Adipocyte (in vitro differentiated cells): ENCODE data around the gene GPC1.

ENCODE experiments used
- DNase-seq: peaks from one replicate; pipeline ENCODE4 v3.0.0-alpha.2; 2015; ENCODE audit warnings: low read depth
- H3K27me3 ChIP-seq: replicated peaks from 2 replicates; pipeline ENCODE4 v1.7.0; 2013; ENCODE audit warnings: mild to moderate bottlenecking, low read length, moderate library complexity; ENCODE audit not compliant: control insufficient read depth, insufficient read depth
- H3K36me3 ChIP-seq: 2 replicates; pipeline ENCODE4 v1.7.0; 2013; ENCODE audit warnings: low read length, mild to moderate bottlenecking, moderate library complexity; ENCODE audit not compliant: control insufficient read depth, insufficient read depth, severe bottlenecking
- H3K4me1 ChIP-seq: 2 replicates; pipeline ENCODE4 v1.7.0; 2013; ENCODE audit warnings: mild to moderate bottlenecking, low read length, moderate library complexity; ENCODE audit not compliant: control insufficient read depth, insufficient read depth
- H3K4me3 ChIP-seq: 2 replicates; pipeline ENCODE4 v1.7.0; 2013; ENCODE audit warnings: mild to moderate bottlenecking, low read length, moderate library complexity
- H3K9ac ChIP-seq: 2 replicates; pipeline ENCODE4 v1.7.0; 2013; ENCODE audit warnings: mild to moderate bottlenecking, low read length, moderate library complexity
- H3K9me3 ChIP-seq: 2 replicates; pipeline ENCODE4 v1.7.0; 2013; ENCODE audit warnings: mild to moderate bottlenecking, low read length, moderate library complexity; ENCODE audit not compliant: control insufficient read depth

The GPC1 gene

DNA sequence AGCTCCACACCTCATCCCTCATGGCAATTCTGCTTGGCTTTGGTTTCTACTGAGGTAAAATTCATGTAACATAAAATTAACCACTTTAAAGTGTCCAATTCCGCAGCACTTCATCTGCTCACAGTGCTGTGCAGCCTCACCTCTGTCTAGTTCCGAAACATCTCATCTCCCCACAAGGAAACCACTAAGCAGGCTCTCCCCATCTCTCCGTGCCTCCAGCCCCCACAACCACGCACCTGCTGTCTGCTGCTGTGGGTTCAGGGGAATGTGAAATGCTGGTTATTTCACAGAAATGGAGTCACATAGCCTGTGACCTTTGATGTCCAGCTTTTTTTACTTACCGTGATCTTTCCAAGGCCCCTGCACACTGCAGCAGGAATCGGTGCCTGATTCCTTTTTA, 7.7 kb upstream of the GPC1 start:
- peaks cover 3% of the 10 kb centered on the region for H3K9me3 ChIP-seq
- peaks cover 26% of the 10 kb centered on the region for H3K4me1 ChIP-seq

DNA sequence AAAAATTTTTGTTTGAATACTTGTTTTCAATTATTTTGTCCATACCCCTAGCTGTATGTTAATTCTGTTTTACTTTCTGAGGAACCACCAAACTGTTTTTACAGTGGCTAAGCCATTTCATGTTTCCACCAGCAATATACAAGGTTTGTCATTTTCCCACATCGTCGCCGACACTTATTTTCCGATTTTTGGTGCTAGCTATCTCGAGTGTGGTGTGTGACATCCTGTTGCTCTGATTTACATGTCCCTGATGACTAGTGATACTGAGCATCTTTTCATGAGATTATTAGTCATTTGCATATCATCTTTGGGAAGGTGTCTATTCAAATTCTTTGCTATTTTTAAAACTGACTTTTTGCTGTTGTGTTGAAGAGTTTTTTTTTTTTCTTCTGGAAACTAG, 7.2 kb upstream of the GPC1 start:
- Histone ChIP-seq H3K9ac (no peak overlapping the region), H3K4me1 (peaks cover 32% of the 10 kb centered on the region), H3K4me3 (no peak overlapping the region), H3K9me3 (no peaks in the 10 kb centered on the region), H3K36me3 (no peaks in the 10 kb centered on the region), H3K27me3 (no peaks in the 10 kb centered on the region)
- DNase-seq: no peak

More for the DNA sequence above, 7.7 kb upstream of the GPC1 start:
- no peak for DNase-seq
- Histone ChIP-seq H3K4me3 (no peak overlapping the region), H3K9ac (no peak overlapping the region), H3K27me3 (no peaks in the 10 kb centered on the region), H3K36me3 (no peaks in the 10 kb centered on the region)

DNA sequence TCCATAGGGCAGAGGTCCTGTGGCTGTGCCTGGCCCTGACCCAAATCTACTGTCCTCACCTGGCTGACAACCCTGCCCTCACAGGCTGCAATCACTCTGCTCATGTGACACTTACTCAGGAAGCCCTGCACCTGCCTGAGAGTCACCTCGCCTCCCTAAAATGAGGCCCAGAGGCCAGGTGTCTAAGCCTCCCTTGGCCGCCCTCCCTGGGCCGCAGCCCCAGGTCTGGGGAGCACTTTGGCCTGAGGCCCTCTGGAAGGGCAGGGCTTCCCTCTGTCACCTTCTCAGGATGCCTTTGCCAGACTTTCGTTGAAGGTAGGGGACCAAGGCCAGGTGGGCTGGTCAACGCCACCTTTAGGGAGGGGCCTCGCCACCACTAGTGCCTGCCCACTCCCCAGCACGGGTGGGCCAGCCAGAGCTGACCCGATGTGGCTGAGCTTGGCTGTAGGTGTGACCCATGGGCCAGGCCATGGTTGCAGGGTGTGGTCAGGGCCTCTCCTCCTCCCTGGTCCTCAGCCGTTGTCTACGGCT, 6.1 kb upstream of the GPC1 start:
- Histone ChIP-seq H3K27me3 (no peaks in the 10 kb centered on the region), H3K4me3 (no peak overlapping the region), H3K36me3 (no peaks in the 10 kb centered on the region), H3K9me3 (no peaks in the 10 kb centered on the region), H3K9ac (no peak overlapping the region), H3K4me1 (peaks cover 34% of the 10 kb centered on the region)
- no peak for DNase-seq

DNA sequence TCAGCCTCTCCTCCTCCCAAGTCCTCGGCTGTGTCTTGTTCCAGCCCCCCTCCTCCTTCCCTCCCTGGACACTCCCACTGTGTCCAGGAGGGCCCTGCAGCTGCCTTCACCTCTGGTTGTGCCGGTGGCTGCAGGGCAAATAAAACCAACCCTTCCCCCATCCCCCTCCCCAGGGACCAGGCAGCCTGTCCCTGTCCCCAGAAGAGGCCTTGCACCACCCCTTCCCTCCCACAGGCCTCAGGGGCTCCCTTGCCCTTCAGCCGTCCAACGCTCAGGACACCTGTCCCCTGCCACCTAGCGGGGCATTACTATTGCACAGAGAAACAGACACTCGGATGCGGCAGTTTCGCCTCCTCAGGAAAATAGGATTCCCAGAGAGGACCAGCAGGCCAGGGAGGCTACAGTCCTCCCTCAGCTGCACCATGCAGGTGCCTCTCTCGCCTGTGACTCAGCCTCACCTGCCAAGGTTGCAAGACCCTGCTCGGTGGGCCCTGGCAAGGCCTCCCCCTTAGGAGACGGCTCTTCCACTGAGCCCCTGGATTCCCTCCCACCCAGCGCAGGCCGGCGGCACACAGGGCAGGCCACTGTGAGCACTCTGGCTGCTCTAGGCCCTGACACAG, 5.5 kb upstream of the GPC1 start:
- Histone ChIP-seq H3K4me3 (no peak overlapping the region), H3K4me1 (peaks cover 32% of the 10 kb centered on the region), H3K36me3 (no peaks in the 10 kb centered on the region), H3K9ac (no peak overlapping the region), H3K9me3 (no peaks in the 10 kb centered on the region), H3K27me3 (no peaks in the 10 kb centered on the region)
- no peak for DNase-seq

- H3K9me3 ChIP-seq: no peaks in the 10 kb centered on the region
- peaks cover 32% of the 10 kb centered on the region for H3K4me1 ChIP-seq
- no peak overlapping the region for H3K9ac ChIP-seq
- no peak overlapping the region for H3K4me3 ChIP-seq
- no peaks in the 10 kb centered on the region for H3K36me3 ChIP-seq
- DNase-seq: no peak
- no peaks in the 10 kb centered on the region for H3K27me3 ChIP-seq
Observed at GRCh38 chr2:240430595-240430994, 4.9 kb upstream of the GPC1 start.

- DNase-seq: no peak
- Histone ChIP-seq H3K4me3 (no peak overlapping the region), H3K9me3 (no peaks in the 10 kb centered on the region), H3K27me3 (no peaks in the 10 kb centered on the region), H3K4me1 (peaks cover 32% of the 10 kb centered on the region), H3K9ac (no peak overlapping the region), H3K36me3 (no peaks in the 10 kb centered on the region)
Observed at GRCh38 chr2:240431271-240431660, 4.2 kb upstream of the GPC1 start.

DNA sequence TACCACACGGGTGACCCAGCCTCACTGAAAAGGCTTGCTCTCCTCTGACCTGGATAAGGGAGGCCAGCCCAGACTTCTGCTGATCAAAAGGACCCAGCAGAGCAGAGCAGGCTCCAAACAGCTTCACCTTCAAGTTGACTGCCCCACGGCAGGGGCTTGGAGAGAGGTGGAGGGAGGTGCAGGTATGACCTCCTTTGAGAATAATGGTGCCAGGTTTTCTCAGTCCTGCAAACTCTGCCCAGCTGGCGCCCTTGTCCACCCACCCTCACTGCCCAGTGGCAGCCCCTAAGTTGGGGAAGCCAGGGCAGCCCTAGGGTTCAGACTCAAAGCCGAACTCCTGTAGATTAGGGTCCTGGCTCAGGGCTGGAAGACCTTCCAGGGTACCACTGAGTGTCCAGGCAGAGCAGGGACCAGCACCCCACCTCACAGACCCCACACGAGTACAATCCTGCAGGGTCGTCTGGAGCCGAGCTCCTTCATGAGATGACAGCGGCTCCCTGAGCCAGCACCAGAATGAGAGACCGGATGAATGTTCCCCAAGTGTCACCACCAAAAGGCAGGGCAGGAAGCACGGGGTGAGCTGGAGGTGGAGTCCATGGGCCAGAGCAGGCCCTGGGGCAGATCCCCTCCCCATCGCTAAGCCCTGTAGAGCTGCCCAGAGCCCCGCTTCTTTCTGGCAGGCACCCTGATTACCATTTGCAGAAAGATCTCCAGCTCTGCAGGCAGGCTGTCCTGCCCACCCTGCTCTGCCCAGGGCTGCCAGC, 3.6 kb upstream of the GPC1 start:
- Histone ChIP-seq H3K9ac (no peak overlapping the region), H3K4me3 (no peak overlapping the region), H3K36me3 (no peaks in the 10 kb centered on the region), H3K4me1 (peaks cover 31% of the 10 kb centered on the region), H3K9me3 (no peaks in the 10 kb centered on the region), H3K27me3 (no peaks in the 10 kb centered on the region)
- DNase-seq: no peak

DNA sequence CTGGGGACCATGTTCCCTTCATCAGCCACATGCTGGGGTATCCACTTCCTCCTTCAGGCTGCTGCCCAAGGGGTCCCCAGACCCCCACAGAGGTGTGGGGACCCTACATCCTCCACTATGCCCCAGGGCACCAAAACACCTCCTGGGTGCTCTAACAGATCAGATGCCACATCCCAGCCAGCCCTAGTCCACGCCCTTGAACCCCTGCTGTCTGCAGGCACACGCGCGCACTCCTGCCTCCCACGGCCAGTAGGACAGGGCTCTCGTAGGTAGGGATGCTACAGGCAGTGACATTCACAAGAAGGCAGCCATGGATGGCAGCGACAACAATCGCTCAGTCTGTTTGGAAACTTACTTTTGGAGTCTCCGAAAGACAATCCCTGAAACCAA, 3.0 kb upstream of the GPC1 start:
- DNase-seq: no peak
- Histone ChIP-seq H3K4me1 (peaks cover 32% of the 10 kb centered on the region), H3K27me3 (no peaks in the 10 kb centered on the region), H3K36me3 (no peaks in the 10 kb centered on the region), H3K4me3 (no peak overlapping the region), H3K9me3 (no peaks in the 10 kb centered on the region), H3K9ac (no peak overlapping the region)

DNA sequence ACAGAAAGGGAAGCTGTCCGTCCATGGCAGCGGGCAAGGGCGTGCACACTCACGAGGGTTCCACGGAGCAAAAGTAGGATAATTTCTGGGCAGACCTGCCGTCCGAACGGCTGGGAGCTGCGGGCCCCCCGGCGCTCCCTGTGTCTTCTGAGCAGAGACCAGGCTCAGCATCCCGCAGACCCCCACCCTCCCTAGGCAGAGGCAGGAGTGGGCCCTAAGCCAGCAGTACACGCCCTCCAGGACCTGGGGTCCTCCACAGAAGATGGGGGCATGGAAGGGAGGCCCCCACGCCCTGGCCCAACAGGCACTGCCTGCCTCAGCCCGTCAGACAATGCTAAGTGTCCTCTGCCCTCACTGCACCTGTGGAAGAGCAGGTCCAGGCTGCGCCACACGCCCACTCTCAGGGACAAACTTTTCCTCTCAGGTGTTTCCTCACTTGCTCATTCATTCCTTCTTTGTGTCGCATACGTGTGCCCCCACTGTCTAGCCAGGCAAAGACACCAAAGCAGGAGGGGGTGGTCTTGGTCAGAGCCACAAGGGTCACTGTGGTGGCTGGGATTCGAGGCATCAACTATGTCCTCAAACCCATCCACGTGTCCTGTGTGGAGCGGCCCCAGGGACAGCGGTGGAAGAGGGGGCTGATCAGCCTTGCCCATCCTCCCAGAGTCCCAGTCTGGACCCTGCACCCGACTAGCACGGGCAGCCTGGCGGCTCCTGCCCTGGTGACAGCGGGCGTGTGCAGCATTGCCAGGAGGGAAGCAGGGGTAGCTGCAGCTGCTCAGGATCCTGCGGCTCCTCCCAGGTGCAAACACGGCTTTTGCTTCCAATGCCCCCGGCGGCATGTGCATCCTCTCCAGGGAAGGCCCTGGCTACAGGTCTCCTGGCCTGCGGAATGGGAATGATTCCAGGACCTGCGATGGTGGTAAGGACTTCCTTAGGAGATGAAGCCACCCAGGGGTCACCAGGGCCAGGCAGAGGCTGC, 2.4 kb upstream of the GPC1 start:
- peak overlapping the region; percentile 88 for H3K4me3 ChIP-seq
- DNase-seq: no peak
- H3K9me3 ChIP-seq: no peaks in the 10 kb centered on the region
- H3K4me1 ChIP-seq: peaks cover 39% of the 10 kb centered on the region
- H3K9ac ChIP-seq: peak overlapping the region; percentile 95
- no peaks in the 10 kb centered on the region for H3K36me3 ChIP-seq
- H3K27me3 ChIP-seq: no peaks in the 10 kb centered on the region

DNA sequence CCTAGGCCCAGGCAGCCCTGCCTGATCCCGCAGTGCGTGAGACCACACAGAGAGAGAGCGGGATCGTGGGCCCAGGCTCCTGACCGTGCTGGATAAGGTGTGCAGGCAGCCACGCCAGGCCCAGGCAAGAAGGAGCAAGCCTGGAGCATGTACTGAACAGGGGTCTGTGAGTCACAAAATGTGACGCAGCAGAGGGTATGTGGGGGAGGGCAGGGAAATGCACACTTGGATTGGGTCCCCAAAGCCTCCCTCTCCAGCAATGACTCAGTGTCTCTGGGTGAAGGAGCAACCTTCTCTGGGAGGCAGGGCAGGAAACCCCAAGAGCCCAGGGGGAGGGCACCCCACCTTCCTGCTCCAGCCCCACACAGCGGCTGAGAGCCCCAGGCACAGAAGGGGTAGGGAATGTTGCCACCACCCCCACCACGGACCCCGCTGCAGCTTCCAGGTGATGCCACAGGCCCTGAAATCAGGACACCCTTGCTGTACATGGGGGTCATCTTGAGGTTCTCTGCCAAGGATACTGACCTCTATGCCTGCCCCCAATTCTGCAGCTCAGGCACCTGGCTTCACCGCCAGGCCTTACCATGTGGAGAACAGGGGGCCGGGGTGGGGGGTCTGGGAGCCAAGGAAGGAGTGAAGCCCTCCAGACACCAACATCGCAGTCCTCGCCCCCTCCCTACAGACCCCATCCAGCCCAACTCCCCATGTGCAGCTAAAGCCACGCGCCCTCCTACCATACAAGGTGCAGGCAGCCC, 1.3 kb upstream of the GPC1 start:
- H3K9me3 ChIP-seq: no peaks in the 10 kb centered on the region
- peak overlapping the region; percentile 95 for H3K9ac ChIP-seq
- no peaks in the 10 kb centered on the region for H3K36me3 ChIP-seq
- H3K27me3 ChIP-seq: no peaks in the 10 kb centered on the region
- H3K4me3 ChIP-seq: peak overlapping the region; percentile 88
- DNase-seq: peak; percentile 86
- H3K4me1 ChIP-seq: peaks cover 49% of the 10 kb centered on the region
